Measurements from ENCODE around the gene PTGER1.
"Not testable (repeated sequence)": the region's sequence is repeated elsewhere in the genome, so short reads cannot be mapped to it uniquely, and the experiment has no call there.

PTGER1 gene

GRCh38 chr19:14510311-14511228 is 35.4 kb upstream of the PTGER1 start:
- peak overlapping the region; percentile 45 for H3K27ac ChIP-seq (replicated peaks)
- H3K4me3 ChIP-seq (replicated peaks; ENCODE audit: insufficient read depth, low read length), result no peak overlapping the region
- H3K27me3 ChIP-seq (ENCODE audit: insufficient read depth, poor library complexity, severe bottlenecking), result no peaks in the 10 kb centered on the region
- peak; percentile 47 to 67 for DNase-seq (ENCODE audit: low read depth in 1 of 2, low spot score in 1 of 2)
- TF ChIP-seq CTCF (IDR thresholded peaks at IDR 0.05; ENCODE audit: insufficient read depth, low read length) (no peak), GABPA (IDR thresholded peaks at IDR 0.05; ENCODE audit: low read depth) (no peak), POLR2AphosphoS5 (IDR thresholded peaks at IDR 0.05; ENCODE audit: low read depth) (no peak), SPI1 (IDR thresholded peaks at IDR 0.05; ENCODE audit: borderline replicate concordance, low read depth) (no peak), REST (IDR thresholded peaks at IDR 0.05; ENCODE audit: insufficient replicate concordance, low read depth) (no peak)

GRCh38 chr19:14507704-14508542 is 32.8 kb upstream of the PTGER1 start:
- peak; percentile 70 to 87 for DNase-seq (ENCODE audit: low read depth in 1 of 2, low spot score in 1 of 2)
- no peak for TF ChIP-seq POLR2AphosphoS5 (IDR thresholded peaks at IDR 0.05; ENCODE audit: low read depth)
- peak; percentile 20 for TF ChIP-seq REST (IDR thresholded peaks at IDR 0.05; ENCODE audit: insufficient replicate concordance, low read depth)
- no peak overlapping the region for H3K4me3 ChIP-seq (replicated peaks; ENCODE audit: insufficient read depth, low read length)
- H3K27me3 ChIP-seq (ENCODE audit: insufficient read depth, poor library complexity, severe bottlenecking), result no peaks in the 10 kb centered on the region
- H3K27ac ChIP-seq (replicated peaks), result peak overlapping the region; percentile 66

- no peak overlapping the region for H3K4me3 ChIP-seq (replicated peaks; ENCODE audit: insufficient read depth, low read length)
Observed at GRCh38 chr19:14505488-14506239, 30.5 kb upstream of the PTGER1 start.

GRCh38 chr19:14504575-14504974 is 29.4 kb upstream of the PTGER1 start:
- H3K4me3 ChIP-seq (replicated peaks; ENCODE audit: insufficient read depth, low read length); H3K27ac ChIP-seq (replicated peaks); DNase-seq (ENCODE audit: low read depth in 1 of 2, low spot score in 1 of 2); H3K27me3 ChIP-seq (ENCODE audit: insufficient read depth, poor library complexity, severe bottlenecking): not testable (repeated sequence)

More at GRCh38 chr19:14505488-14506239, 30.5 kb upstream of the PTGER1 start:
- peak in 1 of 2 experiments; percentile 65 for DNase-seq (ENCODE audit: low read depth in 1 of 2, low spot score in 1 of 2)
- Histone ChIP-seq H3K27me3 (ENCODE audit: insufficient read depth, poor library complexity, severe bottlenecking) (no peaks in the 10 kb centered on the region), H3K27ac (replicated peaks) (no peak overlapping the region)
- TF ChIP-seq POLR2AphosphoS5 (IDR thresholded peaks at IDR 0.05; ENCODE audit: low read depth), result no peak
- peak; percentile 51 for TF ChIP-seq CTCF (IDR thresholded peaks at IDR 0.05; ENCODE audit: insufficient read depth, low read length)
